Stimulated activated CD8-positive, alpha-beta memory T cell treated with anti-CD3 and anti-CD28 coated beads, Interleukin-7, amount 100 ng/mL, for 48 hours (primary cell): ENCODE data around the gene WDR26.

Experiments
- DNase-seq, 2 donors: peaks; one replicate each; pipeline ENCODE4 v3.0.0-alpha.2; 2020; ENCODE audit warnings: low read depth in 1 of 2; ENCODE audit errors: extremely low read depth in 1 of 2

The WDR26 gene

DNA sequence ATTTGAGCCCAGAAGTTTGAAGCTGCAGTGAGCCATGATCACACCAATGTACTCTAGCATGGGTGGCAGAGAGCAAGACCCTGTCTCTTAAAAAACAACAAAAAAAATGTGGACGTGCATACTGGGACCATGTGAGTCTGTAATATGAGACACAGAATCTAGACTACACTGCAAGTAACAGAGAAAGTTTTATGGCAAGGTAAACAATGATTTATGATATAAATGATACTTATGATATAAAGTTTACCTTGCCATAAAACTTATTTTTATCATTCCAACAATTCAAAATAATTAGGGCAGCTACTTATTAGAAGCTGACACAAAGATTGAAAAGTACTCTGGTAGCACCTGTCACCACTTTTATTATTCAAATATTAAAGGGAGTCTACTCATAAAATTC lies 34.7 kb downstream of the WDR26 start:
- no peak for DNase-seq

GRCh38 chr1:224393294-224393693 lies 41.3 kb downstream of the WDR26 start:
- DNase-seq: no peak

GRCh38 chr1:224392411-224393249 lies 42.0 kb downstream of the WDR26 start:
- DNase-seq: no peak

GRCh38 chr1:224390517-224390916 lies 44.1 kb downstream of the WDR26 start:
- no peak for DNase-seq

GRCh38 chr1:224387943-224388342 lies 46.7 kb downstream of the WDR26 start:
- no peak for DNase-seq

GRCh38 chr1:224387302-224387912 lies 47.2 kb downstream of the WDR26 start:
- DNase-seq: no peak

GRCh38 chr1:224383218-224383617 lies 51.4 kb downstream of the WDR26 start:
- no peak for DNase-seq

DNA sequence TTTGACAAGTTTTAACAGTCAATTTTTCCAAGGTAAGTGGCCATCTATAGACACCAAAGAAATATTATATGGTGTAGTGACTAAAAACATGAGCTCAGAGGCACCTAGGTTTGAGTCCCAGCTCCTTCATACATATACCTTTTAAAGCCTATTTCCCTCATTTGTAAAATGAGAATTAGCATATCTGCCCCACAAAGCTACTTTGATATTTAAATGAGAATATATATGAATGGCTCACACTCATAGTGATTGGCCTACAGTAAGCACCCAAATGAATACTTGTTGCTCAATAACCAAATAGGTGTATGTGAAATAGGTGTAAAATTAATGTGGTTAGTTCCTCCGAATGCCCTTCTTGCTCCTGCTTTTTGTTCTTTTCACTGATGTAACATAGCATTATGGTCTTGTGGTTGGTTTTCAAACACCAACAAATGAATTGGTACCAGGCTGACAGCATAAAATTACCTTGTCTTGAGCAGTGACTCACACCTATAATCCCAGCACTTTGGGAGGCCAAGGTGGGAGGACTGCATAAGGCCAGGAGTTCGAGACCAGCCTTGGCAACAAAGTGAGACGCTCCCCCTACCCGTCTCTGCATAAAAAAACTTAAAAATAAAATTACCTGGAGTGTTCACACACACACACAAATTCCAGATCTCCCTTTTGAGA lies 52.6 kb downstream of the WDR26 start:
- no peak for DNase-seq

DNA sequence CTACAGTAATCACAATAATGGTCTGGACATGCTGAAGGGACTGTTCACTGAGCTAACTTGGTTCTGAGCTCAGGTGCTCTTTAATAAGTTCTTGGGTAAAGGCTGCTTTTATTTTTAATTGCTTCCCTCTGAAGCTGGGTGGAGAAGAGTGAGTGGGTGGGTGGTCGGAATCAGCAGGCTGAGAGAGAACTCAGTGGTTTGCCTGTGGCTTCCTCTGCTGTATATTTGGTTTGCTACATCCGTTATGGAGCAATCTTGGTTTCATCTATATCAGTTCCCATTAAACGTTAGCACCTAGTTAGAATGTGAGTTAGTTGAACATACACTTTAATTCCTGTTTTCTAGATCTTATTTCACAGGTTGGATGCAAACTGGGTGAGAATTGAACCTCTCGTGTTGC lies 54.6 kb downstream of the WDR26 start:
- peak in 1 of 2 donors; percentile 62 for DNase-seq

DNA sequence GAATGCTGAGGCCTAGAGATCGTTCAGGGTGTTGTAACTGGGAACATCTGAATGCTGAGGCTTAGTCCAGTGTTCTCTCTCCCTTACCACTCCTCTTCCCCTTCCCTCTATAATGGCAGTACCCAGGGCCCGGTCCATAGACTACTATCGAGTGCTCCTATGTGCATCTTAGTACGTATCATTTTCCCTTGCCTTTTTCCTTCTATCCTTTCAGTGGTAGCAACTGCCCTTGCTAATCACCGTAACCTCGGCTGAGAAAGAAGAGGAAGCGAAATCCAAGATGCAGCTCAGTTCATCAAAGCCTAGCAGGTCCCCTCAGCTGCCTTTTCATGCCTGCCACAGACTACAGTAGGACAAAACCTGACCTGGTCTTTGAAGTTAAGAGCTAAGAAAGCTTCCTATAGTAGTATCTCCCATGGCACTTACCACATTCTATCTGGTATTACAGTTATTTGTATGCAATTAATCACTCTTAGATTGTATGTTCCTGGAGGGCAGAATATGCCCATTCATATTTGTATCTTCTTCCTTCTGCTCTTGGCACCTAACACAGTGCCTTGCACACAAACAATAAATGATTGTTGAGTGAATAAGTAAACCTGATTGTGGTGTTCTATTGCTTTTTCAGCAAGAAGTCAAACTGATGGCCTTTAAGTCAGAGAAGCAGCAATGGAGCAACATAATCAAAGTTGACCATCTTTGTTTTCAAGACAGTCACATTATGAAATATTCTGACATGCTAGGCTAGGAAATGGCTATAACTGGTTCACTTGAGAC lies 55.6 kb downstream of the WDR26 start:
- no peak for DNase-seq

- DNase-seq: peak in 1 of 2 donors; percentile 30
Observed at GRCh38 chr1:224377676-224378006, 57.0 kb downstream of the WDR26 start.

DNA sequence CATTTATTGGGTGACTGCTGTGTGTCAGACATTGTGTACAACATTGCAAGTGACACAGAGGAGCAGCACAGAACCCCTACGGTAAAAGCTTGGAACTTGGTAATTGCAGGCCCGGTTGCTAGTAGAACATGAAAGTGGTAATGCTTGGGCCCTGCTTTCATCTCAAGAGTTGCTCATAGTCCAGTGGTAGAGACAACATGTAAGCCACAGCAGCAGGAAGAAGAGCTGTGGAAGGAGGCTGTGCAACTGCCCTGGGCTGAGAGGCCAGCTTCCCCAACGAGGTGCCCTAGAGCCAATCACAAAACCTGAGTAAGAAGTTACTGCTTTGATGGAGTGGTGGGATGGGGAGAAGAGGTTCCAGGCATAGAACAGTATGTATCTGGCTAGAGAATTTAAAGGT lies 59.5 kb downstream of the WDR26 start:
- no peak for DNase-seq

DNA sequence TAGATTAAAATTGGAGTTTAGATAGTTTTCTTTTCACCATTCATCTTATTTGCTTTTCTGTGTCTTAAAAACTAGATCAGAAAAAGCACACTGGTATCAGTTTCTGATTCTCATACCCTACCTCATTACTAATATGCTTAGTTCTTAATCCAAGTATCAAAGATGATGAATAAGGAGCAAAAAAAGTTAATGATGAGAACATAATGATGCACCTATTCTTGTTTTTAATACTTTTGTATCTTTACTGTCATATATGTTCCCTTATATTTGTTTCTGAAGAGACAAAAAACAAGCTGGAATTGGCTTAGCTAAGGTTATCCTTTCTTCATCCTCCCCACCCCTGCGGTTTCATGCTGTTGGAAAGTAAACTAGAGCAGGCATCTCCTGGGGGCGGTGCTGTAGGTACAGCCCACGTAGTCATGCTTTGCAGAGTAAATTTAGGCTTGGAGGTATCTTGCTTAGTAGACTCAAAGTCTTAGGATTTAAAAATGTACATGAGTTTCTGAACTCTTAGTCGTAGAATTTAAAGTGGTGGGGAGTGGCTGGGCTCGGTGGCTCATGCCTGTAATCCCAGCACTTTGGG lies 61.5 kb downstream of the WDR26 start:
- DNase-seq: no peak

DNA sequence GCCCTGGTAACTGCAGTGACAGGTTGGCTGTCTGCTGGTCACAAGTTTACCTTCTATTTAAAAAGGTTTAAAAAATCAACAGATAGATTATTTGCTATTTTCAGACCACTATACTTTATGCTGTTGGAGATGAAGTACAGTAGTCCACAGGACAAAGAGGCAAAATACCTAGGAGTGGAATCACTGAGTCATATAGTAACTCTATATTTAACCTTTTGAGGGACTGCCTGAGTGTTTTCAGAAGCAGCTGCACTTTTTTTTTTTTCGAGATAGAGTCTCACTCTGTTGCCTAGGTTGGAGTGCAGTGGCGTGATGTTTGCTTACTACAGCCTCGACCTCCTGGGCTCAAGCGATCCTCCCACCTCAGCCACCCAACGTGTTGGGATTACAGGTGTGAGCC lies 66.2 kb downstream of the WDR26 start:
- no peak for DNase-seq

- DNase-seq: no peak
Observed at GRCh38 chr1:224359207-224359606, 75.4 kb downstream of the WDR26 start.

GRCh38 chr1:224358237-224358636 lies 76.4 kb downstream of the WDR26 start:
- no peak for DNase-seq

DNA sequence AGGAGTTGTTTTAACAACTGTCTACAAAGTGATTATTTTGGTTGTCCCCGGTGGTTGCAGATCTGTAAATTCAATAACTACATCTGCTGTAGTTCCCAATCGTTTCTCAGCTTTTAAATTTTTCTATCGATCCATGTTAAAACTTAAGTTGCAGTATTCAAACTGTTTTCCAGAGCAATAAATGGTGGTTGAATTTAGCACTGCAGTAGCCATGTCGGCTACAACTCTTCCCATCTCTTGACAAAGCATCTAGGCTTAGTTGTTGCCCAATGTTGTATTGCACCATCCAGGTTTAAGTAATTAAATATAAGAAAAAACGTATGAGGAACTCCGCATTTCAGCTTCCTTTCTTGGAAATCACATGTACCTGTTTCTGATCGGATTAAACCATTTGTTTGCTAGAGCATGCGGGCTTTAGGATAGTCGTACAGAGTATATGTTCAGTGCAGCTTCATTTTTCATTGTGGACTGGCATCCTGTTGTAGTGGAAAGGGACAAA lies 76.9 kb downstream of the WDR26 start:
- no peak for DNase-seq

DNA sequence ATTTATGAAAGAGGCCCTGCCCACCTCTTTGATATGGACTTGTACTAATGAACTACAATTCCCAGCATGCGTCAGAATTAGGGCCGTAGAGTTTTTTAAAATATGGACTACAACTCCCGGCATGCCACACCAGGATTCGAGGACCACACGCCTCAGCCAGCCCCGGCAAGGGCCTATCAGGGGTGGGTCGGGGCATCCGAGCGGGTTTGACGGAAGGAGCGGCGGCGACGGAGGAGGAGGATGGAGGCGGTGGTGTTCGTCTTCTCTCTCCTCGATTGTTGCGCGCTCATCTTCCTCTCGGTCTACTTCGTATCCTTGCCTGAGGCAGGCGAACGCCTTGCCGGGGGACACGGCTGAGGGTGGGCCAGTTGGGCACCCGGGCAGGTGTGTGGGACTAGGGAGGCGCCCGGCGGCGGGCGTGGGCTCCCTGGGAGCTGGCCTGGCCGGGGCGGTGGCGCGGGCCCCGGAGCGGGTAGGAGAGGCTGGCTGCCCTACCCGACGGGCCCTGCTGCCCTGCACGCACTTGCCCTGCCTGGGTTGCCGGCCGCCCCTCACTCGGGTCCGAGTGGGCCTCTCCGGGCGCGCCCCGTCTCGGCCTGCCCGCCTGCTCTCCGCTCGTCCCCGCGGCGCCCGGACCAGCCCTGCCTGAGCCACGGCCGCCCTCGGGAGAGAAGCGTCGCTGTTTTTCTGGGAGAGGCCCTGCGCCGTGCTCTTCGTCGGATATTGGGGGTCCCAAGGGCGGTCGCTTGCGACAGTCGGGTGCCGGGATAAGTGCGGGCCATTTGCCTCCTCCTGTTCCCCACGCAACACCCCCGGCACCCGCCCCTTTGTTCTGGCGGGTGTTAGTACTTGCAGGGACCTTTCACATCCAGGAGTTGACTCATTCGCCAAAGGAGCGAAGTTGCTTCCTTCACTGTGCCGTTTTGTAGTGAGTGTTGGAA lies 77.6 kb downstream of the WDR26 start, which contains the start of gene CNIH4:
TSS of gene CNIH4 (plus strand) at position 195 of the 941 bp plus-strand sequence. CDS start at position 241, 46 bp downstream.
- peak; percentile 75 to 87 for DNase-seq
